ENCODE data around the gene GPS1. TPM values are rescaled to one million over a fixed set of nuclear protein-coding genes. Genes with fewer than 3 reads are reported as not detected.

The GPS1 gene
- total and polyA plus RNA-seq, 9 of the 15 experiments (the other 6 are each of a cell fraction or from before 2014, with no cell fraction given) = 3.1 to 167 (median 69.9) TPM

- ChIA-PET CTCF (ENCODE audit: low intra/inter-chr PET ratio) (no interaction called here), POLR2A (interaction anchor here (0.9 to 5.9 kb wide), 5 partner anchors 8 to 23 kb away, joined by 3 to 52 read pairs (median 4); no protein-coding TSS in a partner anchor)
- H3K4me2 ChIP-seq (ENCODE audit: insufficient read depth, low read length) = no peak overlapping the region
- H3K9me1 ChIP-seq (ENCODE audit: control insufficient read depth, insufficient read depth, low read length) = no peaks in the 10 kb centered on the region
- peak overlapping the region in 1 of 2 experiments; percentile 45; a peak in 1 of 4 replicates for H3K9ac ChIP-seq (ENCODE audit: insufficient read depth in 1 of 2, low read depth in 2 of 2, low read length in 2 of 2)
- 97% methylated on average over 22 of the region's 25 CpGs for WGBS (ENCODE audit: insufficient coverage, low coverage, missing lambda C conversion rate)
- no peaks in the 10 kb centered on the region for H3K9me3 ChIP-seq (replicated peaks; ENCODE audit: control insufficient read depth, insufficient read depth, low read depth, low read length)
- peaks cover 0 to 62% of the 10 kb centered on the region in 2 experiments; a peak in 1 of 5 replicates for H3K4me1 ChIP-seq (replicated peaks in 1 of 2; ENCODE audit: control insufficient read depth in 2 of 2, insufficient read depth in 2 of 2, low read length in 2 of 2)
- peaks cover 16% of the 10 kb centered on the region; the same call in 2 of the 3 replicates for H3K79me2 ChIP-seq (ENCODE audit: control insufficient read depth, insufficient read depth, low read length)
- peaks cover 99% of the 10 kb centered on the region; the same call in 2 of the 3 replicates for H3K36me3 ChIP-seq (ENCODE audit: control insufficient read depth, insufficient read depth, low read length)
- DNase-seq (ENCODE audit: extremely low read depth in 1 of 4, low spot score in 3 of 4) (no peak), ATAC-seq (no peak), FAIRE-seq (no peak)
- in situ Hi-C loops (cut with MboI) (no loop called here), intact Hi-C loops (cut with micrococcal nuclease) (no loop called here)
- H3K27ac ChIP-seq (ENCODE audit: extremely low read depth, low read depth, low read length) = no peak overlapping the region
- no TSS peak for BruUV-seq (replicated peaks)
- no peak overlapping the region for H2AFZ ChIP-seq (ENCODE audit: low read depth, low read length)
- H4K20me1 ChIP-seq (replicated peaks; ENCODE audit: control insufficient read depth, insufficient read depth, low read length) = peaks cover 14% of the 10 kb centered on the region
- no peaks in the 10 kb centered on the region for H3K27me3 ChIP-seq (ENCODE audit: control insufficient read depth in 2 of 2, insufficient read depth in 2 of 2, low read length in 2 of 2)
- H3K4me3 ChIP-seq = no peak overlapping the region
- TF ChIP-seq PRPF4 (IDR thresholded peaks at IDR 0.05; ENCODE audit: insufficient read depth, low read depth, low read length, poor library complexity, severe bottlenecking) = no peak
- TF ChIP-seq RBM22 (IDR thresholded peaks at IDR 0.05; ENCODE audit: low read depth, low read length, poor library complexity, severe bottlenecking) = peak; percentile 71
- TF ChIP-seq, protein P1, sequence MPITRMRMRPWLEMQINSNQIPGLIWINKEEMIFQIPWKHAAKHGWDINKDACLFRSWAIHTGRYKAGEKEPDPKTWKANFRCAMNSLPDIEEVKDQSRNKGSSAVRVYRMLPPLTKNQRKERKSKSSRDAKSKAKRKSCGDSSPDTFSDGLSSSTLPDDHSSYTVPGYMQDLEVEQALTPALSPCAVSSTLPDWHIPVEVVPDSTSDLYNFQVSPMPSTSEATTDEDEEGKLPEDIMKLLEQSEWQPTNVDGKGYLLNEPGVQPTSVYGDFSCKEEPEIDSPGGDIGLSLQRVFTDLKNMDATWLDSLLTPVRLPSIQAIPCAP (CRISPR knock-in tag; IDR thresholded peaks at IDR 0.05; ENCODE audit: borderline replicate concordance) = no peak
- no peak for TF ChIP-seq ZNF589 (CRISPR knock-in tag; IDR thresholded peaks at IDR 0.05; ENCODE audit: low read depth)
- no peak for TF ChIP-seq ZNF561 (CRISPR knock-in tag; conservative IDR thresholded peaks at IDR 0.05)
- no peak for TF ChIP-seq ZNF77 (CRISPR knock-in tag; IDR thresholded peaks at IDR 0.05)
- TF ChIP-seq GABPA (tag; conservative IDR thresholded peaks at IDR 0.05; ENCODE audit: low read depth) = no peak
- TF ChIP-seq POLR2AphosphoS5 (IDR thresholded peaks at IDR 0.05; ENCODE audit: control insufficient read depth, insufficient read depth, low read depth, low read length) = peak; percentile 33; the same call in 1 of the 2 replicates
- peak; percentile 19; the same call in 1 of the 2 replicates for TF ChIP-seq ZBTB7A (IDR thresholded peaks at IDR 0.05; ENCODE audit: borderline replicate concordance, control insufficient read depth, low read depth, low read length)
- TF ChIP-seq, protein P2, sequence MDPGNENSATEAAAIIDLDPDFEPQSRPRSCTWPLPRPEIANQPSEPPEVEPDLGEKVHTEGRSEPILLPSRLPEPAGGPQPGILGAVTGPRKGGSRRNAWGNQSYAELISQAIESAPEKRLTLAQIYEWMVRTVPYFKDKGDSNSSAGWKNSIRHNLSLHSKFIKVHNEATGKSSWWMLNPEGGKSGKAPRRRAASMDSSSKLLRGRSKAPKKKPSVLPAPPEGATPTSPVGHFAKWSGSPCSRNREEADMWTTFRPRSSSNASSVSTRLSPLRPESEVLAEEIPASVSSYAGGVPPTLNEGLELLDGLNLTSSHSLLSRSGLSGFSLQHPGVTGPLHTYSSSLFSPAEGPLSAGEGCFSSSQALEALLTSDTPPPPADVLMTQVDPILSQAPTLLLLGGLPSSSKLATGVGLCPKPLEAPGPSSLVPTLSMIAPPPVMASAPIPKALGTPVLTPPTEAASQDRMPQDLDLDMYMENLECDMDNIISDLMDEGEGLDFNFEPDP (CRISPR knock-in tag; IDR thresholded peaks at IDR 0.05) = no peak
- no peak for TF ChIP-seq ZZZ3 (IDR thresholded peaks at IDR 0.05)
- TF ChIP-seq YY1 (IDR thresholded peaks at IDR 0.05; ENCODE audit: borderline replicate concordance in 1 of 3, control insufficient read depth in 1 of 3, extremely low read depth in 1 of 3, insufficient read depth in 3 of 3, insufficient read length in 1 of 3, insufficient replicate concordance in 2 of 3, low read depth in 1 of 3, low read length in 2 of 3) = no peak
- no peak for TF ChIP-seq WHSC1 (IDR thresholded peaks at IDR 0.05; ENCODE audit: low read length)
- no peak for TF ChIP-seq MAZ (CRISPR knock-in tag; conservative IDR thresholded peaks at IDR 0.05 in 1 of 2, IDR thresholded peaks at IDR 0.05 in 1 of 2)
- no peak for TF ChIP-seq DMBX1 (CRISPR knock-in tag; IDR thresholded peaks at IDR 0.05; ENCODE audit: borderline replicate concordance)
- peak; percentile 30; the same call in 1 of the 2 replicates for TF ChIP-seq PML (IDR thresholded peaks at IDR 0.05; ENCODE audit: low read length)
- no peak for TF ChIP-seq ZNF263 (CRISPR knock-in tag; IDR thresholded peaks at IDR 0.05; ENCODE audit: borderline replicate concordance)
- TF ChIP-seq RBFOX2 (IDR thresholded peaks at IDR 0.05; ENCODE audit: low read depth, low read length) = peak; percentile 72
- TF ChIP-seq POLR2A (conservative IDR thresholded peaks at IDR 0.05) = peak; percentile 57
Measured at GRCh38 chr17:82085931-82086764, 34.5 kb downstream of the GPS1 start.

Data from K562 (cell line).